Measurements from ENCODE around the gene KRT23. TPM values are rescaled to one million over a fixed set of nuclear protein-coding genes. Genes with fewer than 3 reads are reported as not detected.

KRT23 gene, protein sequence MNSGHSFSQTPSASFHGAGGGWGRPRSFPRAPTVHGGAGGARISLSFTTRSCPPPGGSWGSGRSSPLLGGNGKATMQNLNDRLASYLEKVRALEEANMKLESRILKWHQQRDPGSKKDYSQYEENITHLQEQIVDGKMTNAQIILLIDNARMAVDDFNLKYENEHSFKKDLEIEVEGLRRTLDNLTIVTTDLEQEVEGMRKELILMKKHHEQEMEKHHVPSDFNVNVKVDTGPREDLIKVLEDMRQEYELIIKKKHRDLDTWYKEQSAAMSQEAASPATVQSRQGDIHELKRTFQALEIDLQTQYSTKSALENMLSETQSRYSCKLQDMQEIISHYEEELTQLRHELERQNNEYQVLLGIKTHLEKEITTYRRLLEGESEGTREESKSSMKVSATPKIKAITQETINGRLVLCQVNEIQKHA
- total RNA-seq (2014; rRNA removed; shearing (Covaris generic)), result not detected in 2 replicates

DNA sequence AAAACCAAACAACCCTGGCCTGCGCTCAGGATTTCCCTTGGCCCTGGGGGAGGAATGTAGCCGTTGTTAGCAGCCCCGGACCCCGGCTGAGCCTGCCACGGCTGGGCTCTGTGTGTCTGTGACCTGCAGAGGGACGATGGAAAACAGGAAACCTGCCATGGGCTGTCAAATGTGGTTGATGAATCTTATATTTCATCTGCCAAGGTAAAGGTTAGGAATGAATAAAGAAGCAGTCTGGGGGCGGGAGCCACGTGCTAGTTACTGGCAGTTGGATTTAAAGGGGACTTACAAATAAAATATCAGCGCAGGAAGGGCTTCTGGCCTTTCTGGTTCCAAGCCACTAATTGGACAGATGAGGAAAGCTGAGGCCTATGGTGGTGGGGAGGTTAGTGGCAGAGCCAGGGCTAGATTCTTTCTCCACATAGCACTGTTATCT, at the start of gene KRT23:
Gene KRT23 (minus strand): TSS at position 263 of the 436 bp plus-strand sequence. CDS start 1,043 bp downstream, outside the sequence.
- DNase-seq (ENCODE audit: low read depth), result no peak

DNA sequence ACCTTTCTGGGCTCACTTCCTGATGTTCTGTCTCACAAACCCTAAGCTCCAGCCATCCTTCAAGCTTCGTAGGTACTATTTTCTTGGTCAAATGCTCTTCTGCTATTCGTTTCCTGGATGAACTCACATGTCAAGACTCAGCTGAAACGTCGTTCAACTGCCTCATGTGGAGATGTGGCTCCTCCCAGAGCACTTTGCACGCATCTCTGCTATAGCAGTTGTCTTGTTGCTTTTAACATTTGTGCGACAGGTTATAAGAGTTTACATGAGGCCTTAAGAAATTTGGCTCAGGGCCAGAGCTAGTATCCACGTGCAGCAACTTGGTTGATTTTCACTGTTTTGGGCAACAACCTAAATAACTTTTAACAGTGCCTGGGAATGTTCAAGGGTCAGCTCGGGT, 49.5 kb upstream of the KRT23 start:
- no peak for DNase-seq (ENCODE audit: low read depth)

DNA sequence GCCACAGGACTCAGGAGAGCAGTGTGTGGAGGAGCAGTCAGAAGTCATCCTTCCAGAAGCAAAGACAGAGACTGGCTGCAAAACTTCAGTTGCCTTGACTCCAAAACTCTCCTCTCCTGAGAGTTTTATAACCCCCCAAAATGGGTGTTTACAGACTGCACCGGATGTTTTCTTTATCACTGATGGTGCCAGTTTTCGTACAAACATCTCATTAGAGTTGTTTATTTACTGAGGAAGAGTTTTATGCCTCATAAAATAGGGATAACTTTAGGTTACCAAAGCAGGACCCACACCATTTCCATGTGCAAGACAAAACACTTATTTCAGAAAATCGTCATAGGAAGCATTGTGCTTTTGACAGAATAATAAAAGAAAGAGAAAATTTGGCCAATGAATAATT, 46.8 kb upstream of the KRT23 start, which contains the start of gene KRT40:
Gene KRT40 (minus strand): TSS at position 101 of the 400 bp plus-strand sequence. CDS start 53 bp downstream, at position 48.
- DNase-seq (ENCODE audit: low read depth), result no peak

DNA sequence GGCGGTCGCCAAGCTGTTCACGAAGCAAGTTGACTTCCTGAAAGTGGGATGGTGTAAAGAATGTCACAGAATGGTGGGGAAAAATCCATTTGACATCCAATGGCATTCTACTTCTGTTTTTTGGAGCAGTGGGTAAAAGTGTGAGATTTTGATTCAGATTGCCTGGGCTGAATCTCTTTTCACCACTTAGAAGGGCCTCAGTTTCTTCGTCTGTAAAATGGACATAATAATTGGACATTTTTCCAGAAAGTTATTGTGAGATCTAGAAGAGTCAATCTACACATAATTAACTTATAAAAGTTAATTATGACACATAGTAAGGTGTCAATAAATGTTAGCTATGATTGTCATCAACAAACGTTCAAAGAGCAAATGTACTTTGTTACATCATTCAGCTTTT, 43.7 kb upstream of the KRT23 start:
- DNase-seq (ENCODE audit: low read depth), result no peak

DNA sequence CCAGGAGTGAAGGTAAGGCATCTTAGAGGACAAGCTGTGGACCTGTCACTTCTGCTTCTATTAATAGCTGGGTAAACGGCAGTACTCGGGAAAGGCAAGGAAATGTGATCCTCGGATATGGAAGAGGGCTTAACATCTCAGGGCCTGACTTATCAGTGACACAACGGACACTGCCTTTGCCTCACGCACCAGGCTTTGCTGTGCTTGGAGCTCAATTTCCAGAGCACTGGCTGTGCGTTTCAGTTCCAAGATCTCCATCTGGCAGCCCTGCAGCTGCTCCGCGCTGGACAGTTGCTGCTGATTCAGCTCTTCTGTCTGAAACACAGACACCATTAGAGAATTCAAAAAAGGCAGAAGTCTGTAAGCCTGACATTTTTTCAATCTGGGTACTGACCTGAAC, 43.1 kb upstream of the KRT23 start:
- DNase-seq (ENCODE audit: low read depth), result no peak

DNA sequence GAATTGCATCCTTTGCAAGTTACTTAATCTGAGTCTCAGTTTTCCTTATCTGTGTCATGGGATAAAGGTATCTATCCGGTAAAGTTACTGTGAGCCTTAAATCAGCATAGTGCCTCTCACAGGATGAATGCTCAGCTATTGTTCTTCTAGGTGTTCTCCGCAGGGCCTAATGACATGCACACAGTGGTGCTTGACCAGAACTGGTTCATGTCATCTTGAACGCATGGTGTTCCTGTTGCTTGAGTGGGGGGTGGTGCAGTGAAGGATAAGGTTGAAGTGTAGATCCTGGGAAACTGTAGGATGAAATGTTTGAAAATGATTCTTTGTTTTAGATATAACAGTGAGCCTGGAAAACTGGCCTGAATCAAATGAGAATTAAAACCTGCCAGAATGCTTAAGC, 42.7 kb upstream of the KRT23 start:
- DNase-seq (ENCODE audit: low read depth), result no peak

DNA sequence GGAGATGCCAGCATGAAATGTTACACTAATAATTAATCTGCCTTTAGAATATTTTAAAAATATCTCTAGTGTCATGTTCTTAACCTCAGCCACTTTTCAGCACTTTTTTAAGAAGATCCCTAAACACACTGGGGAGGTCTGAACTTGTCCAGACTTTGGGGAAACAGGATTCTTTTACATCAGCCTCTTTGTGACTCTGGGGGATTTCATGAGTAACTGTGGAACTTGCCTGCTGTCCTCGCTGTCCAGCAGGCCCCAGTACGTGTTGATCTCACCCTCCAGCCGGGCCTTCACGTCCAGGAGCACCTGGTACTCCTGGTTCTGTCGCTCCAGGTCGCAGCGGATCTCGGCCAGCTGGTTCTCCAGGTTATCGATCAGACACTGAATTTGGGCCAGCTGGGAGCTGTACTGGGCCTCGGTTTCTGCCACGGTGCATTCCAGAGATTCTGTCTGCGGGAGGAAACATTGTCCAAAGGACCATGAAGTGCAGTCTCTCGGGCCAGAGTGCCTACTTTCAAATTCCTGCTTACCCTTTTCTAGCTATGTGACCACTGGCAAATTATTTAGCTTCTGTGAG, 41.2 kb upstream of the KRT23 start:
- no peak for DNase-seq (ENCODE audit: low read depth)

DNA sequence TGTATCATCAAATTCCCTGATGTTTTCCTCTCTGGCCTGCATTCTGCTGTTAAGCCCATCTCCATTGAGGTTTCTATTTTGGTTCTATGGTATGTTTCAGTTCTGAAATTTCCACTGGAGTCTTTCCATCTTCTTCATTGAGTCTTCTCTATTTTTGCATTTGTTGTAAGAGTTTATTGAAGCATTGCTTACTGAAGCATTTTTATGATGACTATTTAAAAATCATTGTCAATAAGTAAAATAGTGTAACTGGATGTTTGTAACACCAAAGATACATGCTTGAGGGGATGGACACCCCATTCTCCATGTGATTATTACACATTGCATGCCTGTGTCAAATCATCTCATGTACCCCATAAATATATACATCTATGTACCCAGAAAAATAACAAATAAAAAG, 38.1 kb upstream of the KRT23 start:
- DNase-seq (ENCODE audit: low read depth), result no peak

DNA sequence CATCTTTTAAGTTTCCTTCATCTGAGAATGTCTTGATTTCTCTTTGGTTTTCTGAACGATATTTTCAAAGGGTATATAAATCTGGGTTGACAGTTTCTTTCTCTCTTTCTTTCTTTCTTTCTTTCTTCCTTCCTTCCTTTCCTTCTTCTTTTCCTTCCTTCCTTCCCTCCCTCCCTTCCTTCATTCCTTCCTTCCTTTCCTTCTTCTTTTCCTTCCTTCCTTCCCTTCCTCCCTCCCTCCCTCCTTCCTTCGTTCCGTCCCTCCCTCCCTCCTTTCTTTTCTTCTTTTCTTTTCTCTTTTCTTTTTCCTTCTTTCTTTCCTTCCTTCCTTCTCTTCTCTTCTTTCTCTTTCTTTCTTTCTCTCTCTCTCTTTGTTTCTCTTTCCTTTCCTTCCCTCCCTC, 36.9 kb upstream of the KRT23 start:
- DNase-seq (ENCODE audit: low read depth), result no peak

DNA sequence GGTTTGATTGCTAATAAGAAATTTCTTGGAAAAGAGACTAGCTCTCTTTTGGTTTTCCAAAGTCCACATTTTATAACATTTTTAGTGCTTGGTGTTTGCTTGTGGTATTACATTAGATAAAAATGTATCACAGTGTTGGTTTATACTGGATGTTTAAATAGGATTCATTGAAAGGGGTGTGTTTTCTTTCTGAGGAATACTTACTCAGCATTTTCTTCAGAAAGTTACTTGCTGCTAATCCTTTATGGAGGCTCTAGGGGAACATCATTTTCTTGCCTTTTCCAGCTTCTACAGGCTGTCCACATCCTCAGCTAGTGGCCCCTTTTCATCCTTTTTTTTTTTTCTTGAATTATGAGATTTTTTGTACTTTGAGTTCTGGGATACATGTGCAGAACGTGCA, 30.1 kb upstream of the KRT23 start:
- DNase-seq (ENCODE audit: low read depth), result no peak

DNA sequence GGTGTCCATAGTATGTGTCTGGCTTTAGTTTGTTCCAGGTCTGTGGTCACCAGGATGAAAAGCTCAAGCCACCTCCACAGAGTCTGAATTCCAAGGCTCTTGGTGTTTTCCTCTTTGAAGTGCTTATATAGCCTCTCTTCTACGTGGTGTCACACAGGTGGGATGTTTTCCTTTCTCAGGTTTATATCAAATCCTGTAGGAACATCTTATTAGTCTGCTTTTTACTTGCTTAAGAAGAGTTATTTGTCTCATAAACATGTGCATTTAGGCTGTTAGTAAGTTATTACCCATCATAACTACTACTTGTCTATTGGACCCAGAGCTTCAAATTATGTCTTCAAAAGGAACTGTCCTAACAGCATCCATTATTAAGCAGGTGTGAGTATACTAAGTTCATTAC, 29.4 kb upstream of the KRT23 start, which contains the start of gene KRT39:
Gene KRT39 (minus strand): TSS at position 101 of the 400 bp plus-strand sequence. CDS start 92 bp downstream, at position 9.
- DNase-seq (ENCODE audit: low read depth), result no peak

DNA sequence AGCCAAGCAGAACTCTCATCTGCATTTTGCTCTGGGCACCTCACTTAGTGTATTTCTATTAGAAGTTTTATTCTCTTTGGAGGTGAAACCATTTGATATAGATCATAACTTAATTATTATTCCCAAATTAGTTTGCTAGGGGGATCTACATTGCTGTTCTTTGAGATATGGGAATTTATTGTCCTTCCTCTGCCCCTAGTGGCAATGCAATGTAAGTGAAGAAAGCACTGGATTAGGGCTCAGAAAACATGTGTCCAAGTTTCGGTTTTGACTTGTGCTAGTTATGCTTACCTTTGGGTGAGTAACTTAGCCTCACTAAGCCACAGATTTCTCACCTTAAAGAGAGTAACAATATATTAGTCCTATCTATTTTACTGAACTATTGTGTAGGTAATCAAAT, 26.4 kb upstream of the KRT23 start:
- peak; percentile 22 for DNase-seq (ENCODE audit: low read depth)

DNA sequence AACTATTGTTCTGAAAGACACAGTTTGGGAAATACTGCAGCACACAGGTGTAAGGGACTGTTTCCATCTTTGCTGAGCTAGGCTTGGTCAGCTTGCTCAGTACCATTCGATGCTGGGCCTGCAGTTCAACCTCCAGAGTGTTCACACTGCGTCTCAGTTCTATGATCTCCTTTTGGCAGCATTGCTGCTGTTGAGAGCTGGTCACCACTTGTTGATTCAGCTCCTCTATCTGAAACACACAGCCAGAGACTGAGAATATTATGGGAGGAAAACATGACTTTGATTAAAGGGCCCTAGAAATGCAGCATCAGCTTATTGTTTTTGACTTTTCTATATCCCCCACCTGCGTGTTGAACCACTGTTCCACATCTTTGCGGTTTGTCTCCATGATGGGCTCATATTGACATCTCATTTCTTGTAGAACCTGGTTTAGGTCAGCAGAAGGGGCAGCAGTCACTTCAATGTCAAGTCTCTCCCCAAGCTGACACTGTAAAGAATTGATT, 24.7 kb upstream of the KRT23 start:
- DNase-seq (ENCODE audit: low read depth), result no peak

DNA sequence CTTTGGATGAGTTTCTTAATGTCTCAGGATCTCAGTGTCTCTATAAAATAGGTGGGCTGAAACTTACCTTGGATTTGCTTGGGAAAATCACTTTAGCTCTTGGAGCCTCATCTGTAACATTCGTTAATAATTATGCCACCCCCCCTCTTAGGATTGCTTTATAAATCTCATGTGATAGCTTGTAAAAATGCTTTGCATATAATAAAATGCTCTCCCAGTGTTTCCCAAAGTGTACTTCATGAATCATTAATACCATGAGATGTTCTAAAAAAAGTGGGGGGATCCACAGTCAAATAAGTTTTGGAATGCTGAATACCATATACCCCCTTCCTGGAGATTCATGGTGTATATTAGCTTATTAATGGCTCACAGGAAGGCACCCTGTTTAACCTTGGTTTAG, 24.1 kb upstream of the KRT23 start:
- DNase-seq (ENCODE audit: low read depth), result no peak

DNA sequence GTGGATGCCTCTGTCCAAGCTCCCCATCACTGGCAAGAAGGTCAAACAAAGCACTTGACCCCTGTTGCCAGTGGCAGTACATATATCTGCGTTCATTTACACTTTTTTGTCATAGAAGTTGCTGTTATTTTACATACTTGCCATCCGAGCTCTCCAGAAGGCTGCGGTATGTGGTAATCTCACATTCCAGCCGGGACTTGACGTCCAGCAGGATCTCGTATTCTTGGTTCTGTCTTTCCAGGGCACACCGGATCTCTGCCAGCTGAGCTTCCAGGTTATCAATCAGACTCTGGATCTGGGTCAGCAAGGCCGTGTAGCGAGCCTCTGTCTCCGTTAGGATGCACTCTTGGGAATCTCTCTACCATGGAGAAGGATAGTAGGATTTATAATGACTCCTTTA, 22.7 kb upstream of the KRT23 start:
- DNase-seq (ENCODE audit: low read depth), result no peak

DNA sequence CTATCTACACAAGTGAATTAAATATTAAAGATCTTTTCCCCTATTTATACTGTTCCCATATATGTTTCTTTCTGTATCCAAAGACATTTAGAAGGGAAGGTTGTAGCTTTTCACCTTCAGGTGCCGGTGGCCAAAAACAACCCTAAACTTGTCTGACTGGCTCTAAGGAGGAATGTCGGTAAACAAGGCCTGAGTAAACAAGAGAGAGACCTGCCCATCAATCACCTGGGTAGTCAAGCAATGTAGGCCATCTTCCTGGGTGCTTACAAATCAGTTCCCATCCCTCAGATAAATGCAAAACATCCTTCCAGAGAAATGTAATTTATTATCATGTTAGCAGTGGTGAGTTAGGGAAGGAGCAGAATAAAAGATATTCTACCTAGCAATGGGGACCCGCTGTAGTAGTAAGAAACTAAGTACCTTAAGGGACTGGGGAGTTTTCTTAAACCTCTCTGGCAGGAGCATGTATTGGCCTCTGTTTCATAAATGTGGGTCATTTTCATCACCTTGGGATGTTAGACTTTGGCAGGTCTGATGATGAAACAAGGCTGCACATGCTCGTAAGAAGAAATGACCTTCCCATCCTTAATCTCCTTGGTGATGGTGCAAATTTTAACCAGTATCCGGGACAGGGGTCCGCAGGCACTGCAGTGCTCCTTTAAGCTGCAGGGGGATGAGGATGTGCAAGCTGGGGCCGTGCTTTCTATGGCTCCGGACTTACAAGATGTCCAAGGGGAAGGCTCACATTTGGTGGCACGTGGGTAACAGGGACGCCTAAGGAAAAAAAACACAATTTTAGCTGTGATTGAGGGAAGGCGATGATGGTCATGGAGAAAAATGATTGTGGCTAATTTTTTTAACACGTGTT, 20.9 kb upstream of the KRT23 start:
- DNase-seq (ENCODE audit: low read depth), result no peak

DNA sequence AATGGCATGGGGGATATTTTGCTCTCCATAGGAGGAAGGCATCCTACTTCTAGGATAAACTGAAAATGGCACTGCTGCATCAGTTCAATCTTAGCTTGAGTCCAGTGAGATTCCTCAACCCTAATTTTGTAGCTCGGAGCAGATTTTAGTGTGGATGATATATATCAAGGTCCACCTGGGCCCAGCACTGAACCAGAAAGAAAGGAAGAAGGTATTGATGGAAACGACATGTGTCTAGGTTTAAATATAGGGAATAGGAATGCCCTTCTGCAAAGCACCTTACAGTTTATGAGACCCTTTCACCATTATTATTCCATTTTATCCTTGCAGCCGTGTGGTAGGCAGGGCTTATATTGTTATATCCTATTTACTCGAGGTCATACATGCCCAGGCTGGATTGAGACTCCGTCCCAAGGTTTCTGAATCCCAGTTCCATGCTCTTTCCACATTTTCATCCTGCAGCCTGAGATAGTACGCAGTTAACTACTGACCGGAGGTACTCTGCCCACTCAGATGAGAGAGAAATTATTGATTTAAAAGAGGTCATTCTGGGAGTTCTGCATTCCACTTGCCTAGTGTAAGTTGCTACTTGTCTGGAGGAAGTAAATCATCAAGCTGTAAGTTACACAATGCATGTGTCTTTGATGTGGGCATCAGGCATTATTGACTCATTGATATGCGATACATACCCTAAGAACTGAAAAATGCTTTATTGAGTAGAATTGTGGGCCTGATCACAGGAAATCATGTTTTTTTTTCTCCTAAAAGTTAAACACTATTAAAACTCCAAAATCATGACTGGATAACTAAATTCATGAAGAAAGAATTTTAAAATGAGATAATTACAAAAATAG, 19.2 kb upstream of the KRT23 start:
- DNase-seq (ENCODE audit: low read depth), result peak; percentile 72

DNA sequence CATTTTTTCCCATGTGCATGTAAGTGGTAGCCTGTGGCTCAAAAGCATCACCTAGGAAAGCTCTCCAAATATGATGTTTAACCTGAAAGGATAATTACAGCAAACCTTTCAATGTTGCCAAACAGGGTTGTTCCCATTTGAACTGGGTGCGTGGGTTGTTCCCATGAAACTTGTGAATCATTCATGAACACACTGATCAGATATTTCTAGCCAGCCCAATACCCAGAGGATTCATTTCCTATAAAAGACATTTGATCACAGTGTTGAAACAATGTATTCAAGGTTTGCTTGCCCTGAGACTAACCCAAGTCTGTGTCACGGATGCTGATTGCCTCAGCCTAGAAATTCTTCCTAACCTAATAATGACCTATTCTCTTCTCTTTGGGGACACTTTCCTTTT, 16.4 kb upstream of the KRT23 start:
- peak; percentile 48 for DNase-seq (ENCODE audit: low read depth)

DNA sequence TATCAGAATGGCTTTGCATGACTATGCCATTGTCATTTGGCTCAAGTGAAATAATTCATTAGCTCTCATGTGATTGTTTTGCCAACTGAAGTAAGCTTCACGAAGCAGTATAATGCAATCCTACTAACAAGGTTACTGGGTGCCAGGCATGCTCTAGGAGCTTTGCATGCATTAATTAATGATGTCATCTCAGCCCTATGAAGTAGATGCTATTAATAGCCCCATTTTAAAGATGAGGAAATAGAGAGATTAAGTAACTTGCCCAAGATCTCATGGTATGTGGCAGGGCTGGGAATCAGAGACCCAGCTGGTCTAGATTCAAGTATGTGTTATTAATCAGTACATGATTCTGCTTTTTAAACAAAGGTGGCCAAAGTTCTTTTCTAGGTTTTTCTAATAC, 15.2 kb upstream of the KRT23 start:
- peak; percentile 49 for DNase-seq (ENCODE audit: low read depth)

DNA sequence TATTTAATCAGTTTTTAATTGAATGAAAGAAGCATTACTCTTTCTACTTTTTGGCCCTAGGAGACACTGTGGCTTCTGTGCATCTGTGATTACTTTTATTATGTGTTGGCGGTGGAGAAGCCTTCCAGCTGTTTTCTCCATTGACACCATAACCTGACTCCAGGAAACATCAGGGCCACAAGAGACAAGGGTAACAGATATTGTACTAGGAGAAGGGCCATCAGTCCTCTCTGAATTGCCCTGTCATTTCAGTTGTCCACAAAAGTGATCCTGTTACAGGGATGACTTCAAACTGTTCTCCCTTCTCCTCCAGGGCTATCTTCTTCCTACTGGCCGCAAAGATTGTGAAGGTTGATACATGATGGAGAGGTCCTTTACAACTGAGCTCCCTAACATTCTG, 14.7 kb upstream of the KRT23 start:
- no peak for DNase-seq (ENCODE audit: low read depth)

DNA sequence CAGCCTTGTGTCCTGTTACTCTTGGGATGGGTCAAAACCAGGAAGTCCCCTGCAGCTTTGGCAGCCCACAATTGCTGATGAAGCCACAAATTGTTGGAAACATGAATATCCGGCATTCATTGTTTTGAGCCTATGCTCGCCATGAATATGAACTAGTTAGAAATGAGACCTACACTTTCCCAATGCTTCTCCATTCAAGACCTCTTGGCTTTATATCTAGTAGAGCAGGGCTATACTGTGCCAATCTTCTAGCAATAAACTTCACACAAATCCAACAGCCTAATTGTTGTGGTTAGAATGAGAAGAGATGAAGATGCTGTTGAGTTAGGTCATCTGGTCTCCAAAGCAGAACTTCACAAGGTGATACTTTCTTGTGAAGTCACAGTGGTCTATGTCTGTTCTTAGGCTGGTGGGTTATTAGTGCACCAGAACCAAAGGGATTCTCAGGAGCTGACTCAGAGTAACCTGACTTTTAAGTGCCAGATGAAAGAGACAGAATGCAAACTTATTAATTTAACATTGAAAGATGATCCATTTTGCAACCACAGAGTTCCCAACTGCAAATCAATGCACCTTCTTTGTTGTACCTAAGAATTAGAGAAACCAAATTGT, 13.7 kb upstream of the KRT23 start:
- peak; percentile 18 for DNase-seq (ENCODE audit: low read depth)

All from M059J (cell line).